Endothelial cell of umbilical vein (primary cell): Measurements from ENCODE around the gene EPB41L1. TPM values are rescaled to one million over a fixed set of nuclear protein-coding genes. Genes with fewer than 3 reads are reported as not detected.

Experiments used
- BruUV-seq: library from RNA; stranded (reverse); fragments of 400-500 nt; replicated peaks from 2 replicates; lab custom pipeline; 2021; lab: Mats Ljungman, UMichigan
- CTCF ChIA-PET: fragments of 300-600, 350-600 bp; sonication (Branson Sonifier 250); formaldehyde crosslinking; loops from one replicate; lab custom pipeline; 2021; ENCODE audit warnings: antibody characterized with exemption, inconsistent platforms; lab: Charles Lee
- POLR2A ChIA-PET: fragments of 300-600, 350-600 bp; sonication (Branson Sonifier 250); formaldehyde crosslinking; loops from one replicate; lab custom pipeline; 2021; ENCODE audit warnings: antibody characterized with exemption, inconsistent platforms; lab: Charles Lee
- DNase-seq: peaks from one replicate; pipeline ENCODE4 v3.0.0-alpha.2; 2011; ENCODE audit warnings: low read depth, low spot score
- FAIRE-seq: peaks from 2 replicates; lab custom pipeline; 2011; peaks lifted over from hg19 to GRCh38; lab: Jason Lieb, UNC
- H2AFZ ChIP-seq: 2 replicates; pipeline ENCODE4 v1.6.0; 2012; ENCODE audit warnings: low read depth, low read length, control low read depth, inconsistent platforms
- H3K27ac ChIP-seq: 2 replicates; pipeline ENCODE4 v1.5.1; 2011; ENCODE audit warnings: low read depth, mild to moderate bottlenecking, control low read depth, low read length, moderate library complexity; ENCODE audit not compliant: insufficient read depth
- H3K27me3 ChIP-seq, 2 experiments: 2 replicates each; pipeline versions ENCODE4 v1.6.0 to v1.6.1; 2011; ENCODE audit warnings: low read length in 2 of 2, mixed read lengths in 1 of 2; ENCODE audit not compliant: control insufficient read depth in 2 of 2, insufficient read depth in 2 of 2
- H3K36me3 ChIP-seq, 2 experiments: 2 replicates in 1 of 2; 3 replicates in 1 of 2; pipeline ENCODE4 v1.5.1; 2011; ENCODE audit warnings: low read length in 2 of 2, mild to moderate bottlenecking in 1 of 2, moderate library complexity in 1 of 2; ENCODE audit not compliant: control insufficient read depth in 2 of 2, insufficient read depth in 2 of 2; ENCODE audit errors: extremely low read depth in 1 of 2
- H3K4me1 ChIP-seq: 3 replicates; pipeline ENCODE4 v1.5.1; 2011; ENCODE audit warnings: mild to moderate bottlenecking, low read length; ENCODE audit not compliant: control insufficient read depth, insufficient read depth; ENCODE audit errors: extremely low read depth
- H3K4me2 ChIP-seq: 2 replicates; pipeline ENCODE4 v1.6.1; 2011; ENCODE audit warnings: low read length, control low read depth, mixed read lengths; ENCODE audit not compliant: insufficient read depth
- H3K4me3 ChIP-seq, 3 experiments: fragments of 200-600 bp in 1 of 3; sonication (generic), shearing (Covaris generic) in 1 of 3; replicated peaks in 1 of 3; 2 replicates each; pipeline ENCODE4 v1.5.1; 2011 to 2016; ENCODE audit warnings: control low read depth in 3 of 3, low read length in 3 of 3, mild to moderate bottlenecking in 2 of 3, inconsistent platforms in 1 of 3, low read depth in 1 of 3, moderate library complexity in 1 of 3; ENCODE audit not compliant: insufficient read depth in 1 of 3
- H3K79me2 ChIP-seq: 2 replicates; pipeline ENCODE4 v1.6.0; 2012; ENCODE audit warnings: low read length, inconsistent platforms; ENCODE audit not compliant: control insufficient read depth, insufficient read depth
- H3K9ac ChIP-seq: replicated peaks from 2 replicates; pipeline ENCODE3; 2011; ENCODE audit warnings: low read length, control low read depth; ENCODE audit not compliant: insufficient read depth; ENCODE audit errors: extremely low read depth
- H3K9me1 ChIP-seq: replicated peaks from 3 replicates; pipeline ENCODE4 v1.6.0; 2011; ENCODE audit warnings: mild to moderate bottlenecking, low read length; ENCODE audit not compliant: control insufficient read depth, insufficient read depth; ENCODE audit errors: extremely low read depth
- H3K9me3 ChIP-seq: replicated peaks from 2 replicates; pipeline ENCODE4 v1.5.1; 2012; ENCODE audit warnings: low read length, inconsistent platforms; ENCODE audit not compliant: control insufficient read depth, insufficient read depth
- H4K20me1 ChIP-seq: replicated peaks from 2 replicates; pipeline ENCODE3; 2011; ENCODE audit warnings: mild to moderate bottlenecking, low read length; ENCODE audit not compliant: control insufficient read depth, insufficient read depth; ENCODE audit errors: extremely low read depth
- EZH2 ChIP-seq: IDR thresholded peaks from 2 replicates; pipeline ENCODE4 v1.6.1; 2012; ENCODE audit warnings: borderline replicate concordance, low read depth, mild to moderate bottlenecking, moderate library complexity, low read length, inconsistent platforms; ENCODE audit not compliant: severe bottlenecking
- FOS ChIP-seq: IDR thresholded peaks from 2 replicates; pipeline ENCODE4 v1.6.1; 2011; ENCODE audit warnings: mild to moderate bottlenecking, low read length, moderate library complexity, borderline replicate concordance; ENCODE audit not compliant: insufficient read depth
- GATA2 ChIP-seq: IDR thresholded peaks from 2 replicates; pipeline ENCODE4 v1.7.0; 2011; ENCODE audit warnings: low read depth, mild to moderate bottlenecking, moderate library complexity, mixed read lengths, low read length; ENCODE audit not compliant: insufficient read length, insufficient read depth
- JUN ChIP-seq: IDR thresholded peaks from 2 replicates; pipeline ENCODE4 v1.6.1; 2011; ENCODE audit warnings: borderline replicate concordance, low read depth; ENCODE audit not compliant: insufficient read length, insufficient read depth
- MYC ChIP-seq: IDR thresholded peaks from one replicate; pipeline ENCODE4 v1.6.1; 2011; ENCODE audit warnings: mild to moderate bottlenecking, low read depth, low read length
- POLR2A ChIP-seq: IDR thresholded peaks from 2 replicates; pipeline ENCODE4 v1.6.1; 2012; ENCODE audit warnings: low read depth, mild to moderate bottlenecking, control low read depth, low read length
- POLR2AphosphoS5 ChIP-seq: IDR thresholded peaks from 2 replicates; pipeline ENCODE4 v1.6.1; 2012; ENCODE audit warnings: low read depth, mild to moderate bottlenecking, control low read depth, low read length, moderate library complexity; ENCODE audit not compliant: insufficient read depth
- dilution Hi-C: fragments of 300-500 bp; cut with MboI; formaldehyde crosslinking; loops from one replicate; pipeline ENCODE4 v1.15.0; 2019; ENCODE audit warnings: low sequenced_read_pairs; ENCODE audit not compliant: extremely low pct_ligation_motif_present
- intact Hi-C: fragments of 100-400 bp; cut with micrococcal nuclease; formaldehyde crosslinking; loops from one replicate; pipeline ENCODE4 v1.10.0; 2022
- polyA plus RNA-seq, 4 experiments: library from polyadenylated mRNA; depleted of rRNA in 3 of 4; stranded (reverse) in 3 of 4; unstranded in 1 of 4; fragments of >200 nt; gene quantifications; 2 replicates each; pipeline versions ENCODE4 v1.2.1 to v1.2.3, GENCODE V29; 2011 to 2012; ENCODE audit warnings: missing spikeins in 1 of 4
- total RNA-seq: library from RNA; stranded (reverse); gene quantifications from 2 replicates; pipeline ENCODE4 v1.2.3, GENCODE V29; 2021
- TF ChIP-seq, protein P1 (sequence below): IDR thresholded peaks from 2 replicates; pipeline ENCODE4 v1.6.1; 2011; ENCODE audit not compliant: insufficient read depth, insufficient read length
- TF ChIP-seq, protein P2 (sequence below), 2 donors: IDR thresholded peaks; 1 replicate in 1 of 2; 2 replicates in 1 of 2; pipeline ENCODE4 v1.5.1; 2011; ENCODE audit warnings: low read length in 2 of 2, mild to moderate bottlenecking in 2 of 2, moderate library complexity in 2 of 2, control low read depth in 1 of 2, inconsistent platforms in 1 of 2, low read depth in 1 of 2; ENCODE audit not compliant: insufficient read depth in 1 of 2; ENCODE audit errors: extremely low read depth in 1 of 2

EPB41L1 gene
- total and polyA plus RNA-seq, 2 donors (not counting 3 experiments of a cell fraction or from before 2014, with no cell fraction given) = 6.1 to 12.2 TPM

- BruUV-seq = no TSS peak
- intact Hi-C loops (no loop called here), dilution Hi-C loops (no loop called here)
- no peak overlapping the region for H3K27ac ChIP-seq
- DNase-seq (peak; percentile 56), FAIRE-seq (peak; percentile 18)
- H3K9me3 ChIP-seq = no peaks in the 10 kb centered on the region
- peak overlapping the region; percentile 27 to 44 (median 35) for H3K4me3 ChIP-seq
- H3K9ac ChIP-seq = no peak overlapping the region
- no peaks in the 10 kb centered on the region for H4K20me1 ChIP-seq
- peaks cover 12% of the 10 kb centered on the region for H3K4me1 ChIP-seq
- H3K79me2 ChIP-seq = no peaks in the 10 kb centered on the region
- H3K36me3 ChIP-seq = no peaks in the 10 kb centered on the region
- peak overlapping the region; percentile 50 for H3K4me2 ChIP-seq
- TF ChIP-seq POLR2A = no peak
- TF ChIP-seq POLR2AphosphoS5 = no peak
- TF ChIP-seq GATA2 = no peak
- peak; percentile 31 for TF ChIP-seq FOS
- no peak for TF ChIP-seq MYC
- CTCF ChIA-PET = interaction anchor here (1.0 kb wide), 1 partner anchor 49 kb away, joined by 5 read pairs; no protein-coding TSS in a partner anchor
- no peaks in the 10 kb centered on the region for H3K27me3 ChIP-seq
- POLR2A ChIA-PET = no interaction called here
- H3K9me1 ChIP-seq = no peaks in the 10 kb centered on the region
- peak overlapping the region; percentile 91 for H2AFZ ChIP-seq
Measured at GRCh38 chr20:36153736-36154699, 522 bp upstream of the EPB41L1 start.

DNA sequence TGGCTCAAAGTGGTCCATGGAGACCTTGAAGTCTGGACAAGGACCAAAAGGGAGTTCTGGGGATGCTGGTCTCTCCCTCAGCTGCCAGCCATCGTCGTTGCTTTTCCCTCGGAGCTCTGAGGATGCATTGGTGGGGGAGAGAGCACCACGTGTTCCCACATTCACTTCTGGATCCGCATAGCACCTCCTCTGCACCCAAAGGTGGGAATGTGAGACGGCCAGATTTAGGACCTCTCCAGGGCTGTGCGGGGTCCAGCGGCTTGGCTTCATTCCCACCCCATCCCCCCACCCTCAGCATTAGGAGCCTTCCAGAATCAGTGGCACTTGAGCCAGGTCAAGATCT is 1.1 kb downstream of the EPB41L1 start:
- Histone ChIP-seq H3K9me3 (no peaks in the 10 kb centered on the region), H3K9me1 (no peaks in the 10 kb centered on the region), H2AFZ (no peak overlapping the region), H3K4me1 (peaks cover 12% of the 10 kb centered on the region), H3K9ac (no peak overlapping the region), H3K4me3 (no peak overlapping the region), H4K20me1 (no peaks in the 10 kb centered on the region), H3K79me2 (no peaks in the 10 kb centered on the region), H3K27me3 (no peaks in the 10 kb centered on the region), H3K36me3 (no peaks in the 10 kb centered on the region), H3K27ac (no peak overlapping the region), H3K4me2 (no peak overlapping the region)
- dilution Hi-C loops (no loop called here), intact Hi-C loops (no loop called here)
- POLR2A ChIA-PET = no interaction called here
- no peak for TF ChIP-seq FOS
- TF ChIP-seq EZH2 = no peak
- no peak for TF ChIP-seq GATA2
- TF ChIP-seq, protein P1, sequence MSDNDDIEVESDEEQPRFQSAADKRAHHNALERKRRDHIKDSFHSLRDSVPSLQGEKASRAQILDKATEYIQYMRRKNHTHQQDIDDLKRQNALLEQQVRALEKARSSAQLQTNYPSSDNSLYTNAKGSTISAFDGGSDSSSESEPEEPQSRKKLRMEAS = no peak
- TF ChIP-seq, protein P2, sequence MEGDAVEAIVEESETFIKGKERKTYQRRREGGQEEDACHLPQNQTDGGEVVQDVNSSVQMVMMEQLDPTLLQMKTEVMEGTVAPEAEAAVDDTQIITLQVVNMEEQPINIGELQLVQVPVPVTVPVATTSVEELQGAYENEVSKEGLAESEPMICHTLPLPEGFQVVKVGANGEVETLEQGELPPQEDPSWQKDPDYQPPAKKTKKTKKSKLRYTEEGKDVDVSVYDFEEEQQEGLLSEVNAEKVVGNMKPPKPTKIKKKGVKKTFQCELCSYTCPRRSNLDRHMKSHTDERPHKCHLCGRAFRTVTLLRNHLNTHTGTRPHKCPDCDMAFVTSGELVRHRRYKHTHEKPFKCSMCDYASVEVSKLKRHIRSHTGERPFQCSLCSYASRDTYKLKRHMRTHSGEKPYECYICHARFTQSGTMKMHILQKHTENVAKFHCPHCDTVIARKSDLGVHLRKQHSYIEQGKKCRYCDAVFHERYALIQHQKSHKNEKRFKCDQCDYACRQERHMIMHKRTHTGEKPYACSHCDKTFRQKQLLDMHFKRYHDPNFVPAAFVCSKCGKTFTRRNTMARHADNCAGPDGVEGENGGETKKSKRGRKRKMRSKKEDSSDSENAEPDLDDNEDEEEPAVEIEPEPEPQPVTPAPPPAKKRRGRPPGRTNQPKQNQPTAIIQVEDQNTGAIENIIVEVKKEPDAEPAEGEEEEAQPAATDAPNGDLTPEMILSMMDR (IDR thresholded peaks at IDR 0.05; ENCODE audit: extremely low read depth in 1 of 2, insufficient read depth in 1 of 2, low read depth in 1 of 2, low read length in 2 of 2) = no peak
- no peak for TF ChIP-seq JUN
- no peak for TF ChIP-seq POLR2A
- no peak for TF ChIP-seq MYC
- TF ChIP-seq POLR2AphosphoS5 = no peak
- DNase-seq (no peak), FAIRE-seq (no peak)
- BruUV-seq = no TSS peak
- CTCF ChIA-PET = interaction anchor here (0.9 to 9.5 kb wide), 21 partner anchors 9 to 284 kb away, joined by 3 to 197 read pairs (median 5); no protein-coding TSS in a partner anchor
